Osteocyte (in vitro differentiated cells): Measurements from ENCODE around the gene MYZAP. TPM values are rescaled to one million over a fixed set of nuclear protein-coding genes. Genes with fewer than 3 reads are reported as not detected.

ENCODE experiments used
- DNase-seq: peaks from one replicate; pipeline ENCODE4 v3.0.0; 2021; ENCODE audit warnings: mixed read lengths; ENCODE audit not compliant: unreplicated experiment; ENCODE audit errors: extremely low spot score
- H3K27ac Mint-ChIP-seq: one replicate; pipeline ENCODE4 v1.8.0; 2021; ENCODE audit warnings: mild to moderate bottlenecking, mixed read lengths; ENCODE audit not compliant: unreplicated experiment
- H3K27me3 Mint-ChIP-seq: one replicate; pipeline ENCODE4 v1.8.0; 2021; ENCODE audit warnings: mixed read lengths; ENCODE audit not compliant: unreplicated experiment
- H3K36me3 Mint-ChIP-seq: one replicate; pipeline ENCODE4 v1.8.0; 2021; ENCODE audit warnings: mixed read lengths; ENCODE audit not compliant: unreplicated experiment
- H3K4me1 Mint-ChIP-seq: one replicate; pipeline ENCODE4 v1.8.0; 2021; ENCODE audit warnings: mixed read lengths; ENCODE audit not compliant: unreplicated experiment
- H3K4me3 Mint-ChIP-seq: one replicate; pipeline ENCODE4 v1.8.0; 2021; ENCODE audit warnings: mild to moderate bottlenecking, moderate library complexity, mixed read lengths; ENCODE audit not compliant: unreplicated experiment
- H3K9me3 Mint-ChIP-seq: one replicate; pipeline ENCODE4 v1.8.0; 2021; ENCODE audit warnings: mixed read lengths; ENCODE audit not compliant: unreplicated experiment
- CTCF ChIP-seq: fragments of 200-600 bp; sonication (generic); IDR thresholded peaks from 2 replicates; pipeline ENCODE4 v1.5.0; 2021; ENCODE audit warnings: antibody characterized with exemption, mild to moderate bottlenecking, moderate library complexity
- total RNA-seq: library from RNA; stranded (reverse); gene quantifications from 2 replicates; pipeline ENCODE4 v1.2.1, GENCODE V29; 2021

MYZAP gene
- total RNA-seq, 1 donor from 2014 or later = 1.4 TPM

DNA sequence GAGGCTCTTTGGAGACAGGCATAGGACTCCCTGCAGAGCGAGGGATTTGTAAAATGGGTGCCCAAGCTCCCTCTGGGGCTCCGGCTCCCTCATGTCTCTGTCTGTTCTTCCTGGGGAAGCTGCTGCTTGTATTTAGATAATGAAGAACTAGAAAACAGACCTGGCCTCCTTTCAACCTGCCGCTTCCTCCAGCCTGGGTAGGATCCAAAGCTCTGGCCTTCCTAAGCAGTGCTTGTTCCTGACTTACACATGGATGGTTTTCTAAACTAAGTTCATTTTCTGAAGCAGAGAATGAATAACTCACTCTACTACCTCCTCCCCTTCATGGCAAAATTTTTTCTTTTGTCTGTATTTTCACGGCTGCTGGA, 36.9 kb upstream of the MYZAP start:
- TF ChIP-seq CTCF = no peak
- DNase-seq = no peak
- H3K27me3 Mint-ChIP-seq = no peaks in the 10 kb centered on the region
- H3K27ac Mint-ChIP-seq = peak overlapping the region; percentile 51
- peaks cover 52% of the 10 kb centered on the region for H3K4me1 Mint-ChIP-seq
- no peaks in the 10 kb centered on the region for H3K9me3 Mint-ChIP-seq
- H3K36me3 Mint-ChIP-seq = no peaks in the 10 kb centered on the region
- H3K4me3 Mint-ChIP-seq = no peak overlapping the region

DNA sequence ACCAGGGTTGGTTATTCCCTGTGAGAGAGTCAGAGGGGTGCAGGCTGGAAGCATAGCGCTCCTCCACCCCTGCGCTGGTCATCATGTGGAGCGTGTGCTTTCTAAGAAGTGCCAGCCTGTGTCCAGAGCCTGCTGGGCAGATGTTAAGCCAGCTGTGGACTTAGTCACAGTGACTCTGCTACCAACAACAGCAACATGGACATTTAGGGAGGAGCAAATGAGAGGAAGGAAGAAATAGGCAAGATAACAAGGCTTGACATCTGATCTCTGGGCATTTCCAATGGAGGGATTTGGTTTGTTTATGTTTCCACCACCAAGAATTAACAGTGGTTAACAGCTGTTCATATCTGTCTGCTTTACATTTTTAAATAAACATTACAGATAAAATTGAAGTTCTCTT, 36.4 kb upstream of the MYZAP start:
- H3K36me3 Mint-ChIP-seq = no peaks in the 10 kb centered on the region

GRCh38 chr15:57556040-57556439, 35.7 kb upstream of the MYZAP start:
- no peaks in the 10 kb centered on the region for H3K36me3 Mint-ChIP-seq
- no peaks in the 10 kb centered on the region for H3K27me3 Mint-ChIP-seq

More for the DNA sequence above, 36.4 kb upstream of the MYZAP start:
- Mint-ChIP-seq H3K4me1 (peaks cover 51% of the 10 kb centered on the region), H3K4me3 (no peak overlapping the region), H3K27me3 (no peaks in the 10 kb centered on the region), H3K27ac (peak overlapping the region; percentile 51), H3K9me3 (no peaks in the 10 kb centered on the region)
- peak; percentile 49 for DNase-seq
- no peak for TF ChIP-seq CTCF

DNA sequence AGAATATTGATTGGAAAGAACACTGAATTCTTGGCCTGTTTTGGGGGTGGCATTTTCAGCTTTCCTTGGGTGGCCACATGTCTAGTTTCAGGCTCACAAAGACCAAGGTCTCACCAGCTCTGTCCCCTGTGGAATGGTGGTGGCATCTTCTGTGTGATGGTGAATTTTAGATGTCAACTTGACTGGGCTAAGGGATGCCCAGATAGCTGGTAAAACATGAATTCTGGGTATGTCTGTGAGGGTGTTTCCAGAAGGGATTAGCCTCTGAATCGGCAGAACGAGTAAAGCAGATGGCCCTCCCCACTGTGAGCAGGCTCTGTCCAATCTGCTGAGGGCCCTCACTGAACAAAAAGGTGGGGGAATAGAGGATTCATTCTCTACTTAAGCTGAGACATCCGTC, 34.4 kb upstream of the MYZAP start:
- H3K27ac Mint-ChIP-seq = no peak overlapping the region
- no peaks in the 10 kb centered on the region for H3K9me3 Mint-ChIP-seq
- H3K4me3 Mint-ChIP-seq = no peak overlapping the region
- H3K4me1 Mint-ChIP-seq = peaks cover 40% of the 10 kb centered on the region
- TF ChIP-seq CTCF = no peak
- H3K36me3 Mint-ChIP-seq = no peaks in the 10 kb centered on the region
- no peaks in the 10 kb centered on the region for H3K27me3 Mint-ChIP-seq
- DNase-seq = no peak

More at GRCh38 chr15:57556040-57556439, 35.7 kb upstream of the MYZAP start:
- H3K4me3 Mint-ChIP-seq = no peak overlapping the region
- no peak for DNase-seq
- H3K27ac Mint-ChIP-seq = no peak overlapping the region
- H3K4me1 Mint-ChIP-seq = peaks cover 46% of the 10 kb centered on the region
- no peak for TF ChIP-seq CTCF
- H3K9me3 Mint-ChIP-seq = no peaks in the 10 kb centered on the region

GRCh38 chr15:57557810-57558209, 33.9 kb upstream of the MYZAP start:
- TF ChIP-seq CTCF = no peak
- Mint-ChIP-seq H3K27ac (no peak overlapping the region), H3K4me3 (no peak overlapping the region), H3K9me3 (no peaks in the 10 kb centered on the region), H3K36me3 (no peaks in the 10 kb centered on the region), H3K4me1 (peaks cover 36% of the 10 kb centered on the region), H3K27me3 (no peaks in the 10 kb centered on the region)
- no peak for DNase-seq
